H1 (cell line): ENCODE measurements around the gene CD53. TPM values are rescaled to one million over a fixed set of nuclear protein-coding genes. Genes with fewer than 3 reads are reported as not detected.

Experiments
- CTCF ChIA-PET: fragments of 300-600 bp; sonication (Branson Sonifier 250); formaldehyde crosslinking; loops from one replicate; lab custom pipeline; 2021; ENCODE audit not compliant: partially characterized antibody; lab: Charles Lee
- POLR2A ChIA-PET: fragments of 300-600 bp; sonication (Branson Sonifier 250); formaldehyde crosslinking; loops from one replicate; lab custom pipeline; 2021; ENCODE audit warnings: inconsistent platforms; ENCODE audit not compliant: partially characterized antibody; lab: Charles Lee
- DNase-seq, 2 experiments: peaks; one replicate each; pipeline versions ENCODE4 v3.0.0 to v3.0.0-alpha.2; 2010 to 2022; ENCODE audit warnings: low spot score in 2 of 2, low read depth in 1 of 2, mixed read lengths in 1 of 2
- FAIRE-seq: peaks from 2 replicates; lab custom pipeline; 2011; peaks lifted over from hg19 to GRCh38; lab: Jason Lieb, UNC
- H2AFZ ChIP-seq: 2 replicates; pipeline ENCODE4 v1.8.1; 2012; ENCODE audit warnings: low read length, inconsistent platforms
- H2AK5ac ChIP-seq: 2 replicates; pipeline ENCODE4 v1.6.1; 2013; ENCODE audit warnings: low read depth, low read length
- H2BK120ac ChIP-seq: replicated peaks from 2 replicates; pipeline ENCODE3; 2013; ENCODE audit warnings: low read depth, low read length, inconsistent platforms
- H2BK12ac ChIP-seq: 2 replicates; pipeline ENCODE4 v1.6.1; 2013; ENCODE audit warnings: low read depth, low read length
- H2BK15ac ChIP-seq: 2 replicates; pipeline ENCODE4 v1.6.1; 2013; ENCODE audit warnings: low read length
- H2BK20ac ChIP-seq: 2 replicates; pipeline ENCODE4 v1.6.1; 2013; ENCODE audit warnings: low read length
- H2BK5ac ChIP-seq: 2 replicates; pipeline ENCODE4 v1.6.1; 2013; ENCODE audit warnings: low read depth, low read length
- H3K14ac ChIP-seq: 2 replicates; pipeline ENCODE4 v1.6.1; 2013; ENCODE audit warnings: inconsistent platforms; ENCODE audit not compliant: insufficient read length
- H3K18ac ChIP-seq: 2 replicates; pipeline ENCODE4 v1.6.1; 2013; ENCODE audit warnings: low read length; ENCODE audit errors: extremely low read depth
- H3K23ac ChIP-seq: 2 replicates; pipeline ENCODE4 v1.6.1; 2013; ENCODE audit warnings: inconsistent platforms; ENCODE audit not compliant: insufficient read length
- H3K23me2 ChIP-seq: 2 replicates; pipeline ENCODE4 v1.6.1; 2013; ENCODE audit warnings: low read depth, low read length
- H3K27ac ChIP-seq: 2 replicates; pipeline ENCODE4 v1.6.1; 2011; ENCODE audit warnings: low read depth, low read length, inconsistent platforms
- H3K27me3 ChIP-seq, 4 experiments: replicated peaks in 1 of 4; 1 replicate in 1 of 4; 2 replicates in 3 of 4; pipeline versions ENCODE4 v1.6.1 to v1.8.1; 2011 to 2013; ENCODE audit warnings: low read length in 3 of 4, mild to moderate bottlenecking in 3 of 4, inconsistent platforms in 2 of 4, mixed read lengths in 2 of 4, moderate library complexity in 1 of 4; ENCODE audit not compliant: control insufficient read depth in 3 of 4, insufficient read depth in 3 of 4; ENCODE audit errors: extremely low read depth in 1 of 4
- H3K36me3 ChIP-seq, 4 experiments: 2 replicates each; pipeline versions ENCODE4 v1.6.1 to v1.8.1; 2011 to 2013; ENCODE audit warnings: mild to moderate bottlenecking in 4 of 4, low read length in 3 of 4, moderate library complexity in 2 of 4, control low read depth in 1 of 4, inconsistent platforms in 1 of 4; ENCODE audit not compliant: insufficient read depth in 4 of 4, control insufficient read depth in 2 of 4
- H3K4ac ChIP-seq: replicated peaks from 2 replicates; pipeline ENCODE3; 2013; ENCODE audit warnings: low read length, low read depth, mixed read lengths, inconsistent platforms; ENCODE audit not compliant: insufficient read length
- H3K4me1 ChIP-seq, 4 experiments: replicated peaks in 1 of 4; 1 replicate in 1 of 4; 2 replicates in 3 of 4; pipeline versions ENCODE4 v1.6.1 to v1.8.1; 2011 to 2013; ENCODE audit warnings: low read length in 3 of 4, inconsistent platforms in 2 of 4, mixed read lengths in 1 of 4; ENCODE audit not compliant: insufficient read depth in 4 of 4, control insufficient read depth in 3 of 4
- H3K4me2 ChIP-seq, 2 experiments: 2 replicates each; pipeline versions ENCODE4 v1.6.1 to v1.8.1; 2011 to 2013; ENCODE audit warnings: low read depth in 2 of 2, low read length in 2 of 2, control low read depth in 1 of 2, inconsistent platforms in 1 of 2, mild to moderate bottlenecking in 1 of 2; ENCODE audit not compliant: insufficient read depth in 1 of 2
- H3K4me3 ChIP-seq, 4 experiments: fragments of 200-600, 300-600 bp in 1 of 4; sonication (generic), shearing (Covaris generic), sonication (Bioruptor Twin) in 1 of 4; 2 replicates each; pipeline versions ENCODE4 v1.5.1 to v1.8.1; 2011 to 2016; ENCODE audit warnings: low read length in 4 of 4, low read depth in 3 of 4, control low read depth in 2 of 4, inconsistent platforms in 2 of 4, mild to moderate bottlenecking in 2 of 4, mixed read lengths in 1 of 4, moderate library complexity in 1 of 4; ENCODE audit not compliant: insufficient read depth in 2 of 4; ENCODE audit errors: extremely low read depth in 1 of 4
- H3K56ac ChIP-seq: replicated peaks from 2 replicates; pipeline ENCODE3; 2013; ENCODE audit warnings: low read depth, mild to moderate bottlenecking, mixed read lengths, low read length, inconsistent platforms; ENCODE audit not compliant: insufficient read length
- H3K79me1 ChIP-seq: 2 replicates; pipeline ENCODE4 v1.6.1; 2013; ENCODE audit warnings: low read depth, low read length, control low read depth
- H3K79me2 ChIP-seq, 2 experiments: 2 replicates each; pipeline versions ENCODE4 v1.6.1 to v1.8.1; 2012 to 2013; ENCODE audit warnings: low read length in 2 of 2, mild to moderate bottlenecking in 2 of 2, inconsistent platforms in 1 of 2; ENCODE audit not compliant: insufficient read depth in 2 of 2, control insufficient read depth in 1 of 2
- H3K9ac ChIP-seq, 4 experiments: replicated peaks in 1 of 4; 1 replicate in 1 of 4; 2 replicates in 3 of 4; pipeline versions ENCODE4 v1.6.1 to v1.8.1; 2011 to 2013; ENCODE audit warnings: low read depth in 3 of 4, low read length in 3 of 4, control low read depth in 2 of 4, mild to moderate bottlenecking in 2 of 4, moderate library complexity in 2 of 4, inconsistent platforms in 1 of 4; ENCODE audit errors: extremely low read depth in 1 of 4
- H3K9me3 ChIP-seq, 2 experiments: 2 replicates each; pipeline versions ENCODE4 v1.6.1 to v1.8.1; 2012 to 2013; ENCODE audit warnings: mild to moderate bottlenecking in 2 of 2, moderate library complexity in 2 of 2, control low read depth in 1 of 2, inconsistent platforms in 1 of 2, low read depth in 1 of 2, low read length in 1 of 2, mixed read lengths in 1 of 2; ENCODE audit not compliant: insufficient read depth in 2 of 2
- H4K20me1 ChIP-seq, 2 experiments: replicated peaks in 1 of 2; 2 replicates each; pipeline versions ENCODE3 to v1.8.1; 2011 to 2013; ENCODE audit warnings: inconsistent platforms in 2 of 2, low read length in 2 of 2, mild to moderate bottlenecking in 1 of 2; ENCODE audit not compliant: insufficient read depth in 2 of 2, control insufficient read depth in 1 of 2
- H4K5ac ChIP-seq: 2 replicates; pipeline ENCODE4 v1.6.1; 2013; ENCODE audit warnings: low read length, low read depth, mixed read lengths, inconsistent platforms; ENCODE audit not compliant: insufficient read length
- H4K8ac ChIP-seq: 2 replicates; pipeline ENCODE4 v1.8.0; 2013; ENCODE audit warnings: mild to moderate bottlenecking, moderate library complexity, low read length, inconsistent platforms; ENCODE audit not compliant: insufficient read depth; ENCODE audit errors: extremely low read depth
- H4K91ac ChIP-seq: replicated peaks from 2 replicates; pipeline ENCODE3; 2013; ENCODE audit warnings: low read length, mixed read lengths, inconsistent platforms; ENCODE audit not compliant: insufficient read length
- BACH1 ChIP-seq: IDR thresholded peaks from 2 replicates; pipeline ENCODE4 v1.6.1; 2012; ENCODE audit warnings: low read length, improper control_type of control experiment
- GTF2F1 ChIP-seq: IDR thresholded peaks from 2 replicates; pipeline ENCODE4 v1.6.1; 2012; ENCODE audit warnings: low read depth, low read length, improper control_type of control experiment, borderline replicate concordance
- HDAC2 ChIP-seq, 2 experiments: fragments of 300-600 bp in 1 of 2; sonication (generic) in 1 of 2; IDR thresholded peaks; 2 replicates each; pipeline ENCODE4 v1.6.1; 2011 to 2012; ENCODE audit warnings: low read depth in 2 of 2, low read length in 2 of 2, mild to moderate bottlenecking in 2 of 2, moderate library complexity in 2 of 2, borderline replicate concordance in 1 of 2, inconsistent platforms in 1 of 2
- JUN ChIP-seq: IDR thresholded peaks from 2 replicates; pipeline ENCODE4 v1.6.1; 2011; ENCODE audit warnings: low read depth, mild to moderate bottlenecking, improper control_type of control experiment, low read length
- KDM1A ChIP-seq: fragments of 200-600, 300-600 bp; sonication (generic); IDR thresholded peaks from 2 replicates; pipeline ENCODE4 v1.7.1; 2016; ENCODE audit warnings: mild to moderate bottlenecking, low read length, borderline replicate concordance
- RAD21 ChIP-seq, 2 experiments: IDR thresholded peaks in 1 of 2; conservative IDR thresholded peaks in 1 of 2; 2 replicates each; pipeline ENCODE4 v1.6.1; 2011; ENCODE audit warnings: low read depth in 2 of 2, low read length in 2 of 2, improper control_type of control experiment in 1 of 2, inconsistent platforms in 1 of 2, mild to moderate bottlenecking in 1 of 2, moderate library complexity in 1 of 2
- SIX5 ChIP-seq: IDR thresholded peaks from 2 replicates; pipeline ENCODE4 v1.6.1; 2011; ENCODE audit warnings: mild to moderate bottlenecking, low read depth, low read length
- SRF ChIP-seq: IDR thresholded peaks from 2 replicates; pipeline ENCODE4 v1.6.1; 2011; ENCODE audit warnings: mild to moderate bottlenecking, low read depth, low read length, moderate library complexity
- WGBS, 2 experiments: shearing (Covaris generic) in 1 of 2; methylation state at CpG; one replicate each; pipeline versions ENCODE4 v1.1.6 to v1.1.7; 2013 to 2015; ENCODE audit warnings: low lambda C conversion rate in 2 of 2, mixed read lengths in 2 of 2, inconsistent platforms in 1 of 2, low coverage in 1 of 2, missing lambda C conversion rate in 1 of 2; ENCODE audit not compliant: insufficient replicate concordance in 2 of 2, insufficient coverage in 1 of 2, insufficient read length in 1 of 2; ENCODE audit errors: extremely low coverage in 1 of 2, missing lambda C conversion rate in 1 of 2; 5-methylcytosine and 5-hydroxymethylcytosine counted together
- polyA plus RNA-seq, 7 experiments: library from polyadenylated mRNA; depleted of rRNA in 3 of 7; stranded (reverse) in 5 of 7; unstranded in 2 of 7; fragments of >200 nt in 5 of 7; fragments of 200-250 nt in 2 of 7; gene quantifications; 1 replicate in 5 of 7; 2 replicates in 1 of 7; 4 replicates in 1 of 7; pipeline versions ENCODE4 v1.2.1 to v1.2.3, GENCODE V29; 2011 to 2013; ENCODE audit warnings: missing spikeins in 2 of 7, mixed read lengths in 2 of 7
- total RNA-seq: library from RNA; stranded (reverse); fragmentation: NEBNext Ultra II Directional; extraction: Animal tissue kit (Norgen Biotek cat#: 25700); gene quantifications from 2 replicates; pipeline ENCODE4 v1.2.1, GENCODE V29; 2021
- TF ChIP-seq, protein P1 (sequence below): IDR thresholded peaks from 2 replicates; pipeline ENCODE4 v1.6.1; 2012; ENCODE audit warnings: inconsistent platforms

CD53 gene
- total and polyA plus RNA-seq, 2 of the 8 experiments (the other 6 are each of a cell fraction or from before 2014, with no cell fraction given) = 0.56 to 1.0 TPM

DNA sequence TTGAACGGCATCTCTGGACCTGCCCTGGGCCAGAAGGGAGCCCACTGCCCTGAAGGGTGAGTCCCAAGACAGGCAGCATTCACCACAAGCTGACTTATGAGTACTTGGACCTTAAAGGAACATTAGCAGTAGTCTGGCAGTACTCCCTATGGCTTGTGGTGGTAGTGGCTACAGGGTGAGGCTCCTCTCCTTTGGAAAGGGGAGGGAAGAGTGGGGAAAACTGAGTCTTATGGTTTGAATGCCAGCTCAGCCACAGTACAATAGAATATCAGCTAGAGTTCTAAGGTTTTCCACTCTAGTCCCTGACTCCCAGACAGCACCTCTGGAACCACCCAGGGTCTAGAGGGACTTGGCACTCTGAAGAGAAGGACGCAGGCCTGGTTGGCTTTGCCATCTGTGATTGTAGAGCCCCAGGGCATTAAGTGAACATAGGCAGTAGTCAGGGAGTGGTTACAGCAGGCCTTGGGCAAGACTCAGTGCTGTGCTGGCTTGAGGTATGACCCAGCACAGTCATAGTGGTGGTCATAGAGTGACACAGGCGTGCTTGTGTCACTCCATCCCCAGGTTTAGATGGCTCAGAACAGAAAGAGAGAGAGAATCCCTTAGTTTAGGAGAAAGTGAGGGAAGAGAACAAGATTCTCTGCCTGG is 31.0 kb downstream of the CD53 start:
- Histone ChIP-seq H3K4ac (no peak overlapping the region), H2AFZ (no peak overlapping the region), H3K56ac (no peak overlapping the region), H3K23ac (no peak overlapping the region), H3K9me3 (peaks cover 4 to 5% of the 10 kb centered on the region in 2 experiments; a peak in 1 of 4 replicates), H2BK5ac (no peak overlapping the region), H3K18ac (no peak overlapping the region), H2BK15ac (no peak overlapping the region), H3K36me3 (no peaks in the 10 kb centered on the region), H2BK20ac (no peak overlapping the region), H3K79me2 (no peaks in the 10 kb centered on the region), H3K4me2 (no peak overlapping the region), H3K4me3 (no peak overlapping the region), H2BK12ac (no peak overlapping the region), H3K14ac (no peak overlapping the region), H3K23me2 (no peaks in the 10 kb centered on the region), H3K4me1 (no peaks in the 10 kb centered on the region), H3K79me1 (no peaks in the 10 kb centered on the region), H3K27me3 (no peaks in the 10 kb centered on the region), H2AK5ac (no peak overlapping the region), H4K5ac (no peak overlapping the region), H2BK120ac (no peak overlapping the region), H3K27ac (no peak overlapping the region), H4K20me1 (no peaks in the 10 kb centered on the region), H4K91ac (no peak overlapping the region), H4K8ac (no peak overlapping the region), H3K9ac (no peak overlapping the region)
- POLR2A ChIA-PET = no interaction called here
- FAIRE-seq = no peak
- CTCF ChIA-PET = no interaction called here
- WGBS, 2 experiments = 84% methylated on average over 3 of the region's 3 CpGs; no CpG with 5 or more reads in 1 of the 2 experiments
- DNase-seq = no peak
- TF ChIP-seq KDM1A = no peak
- no peak for TF ChIP-seq RAD21 (IDR thresholded peaks at IDR 0.05 in 1 of 2, conservative IDR thresholded peaks at IDR 0.05 in 1 of 2; ENCODE audit: low read depth in 2 of 2, low read length in 2 of 2)
- TF ChIP-seq SRF = no peak
- no peak for TF ChIP-seq HDAC2 (IDR thresholded peaks at IDR 0.05; ENCODE audit: borderline replicate concordance in 1 of 2, low read depth in 2 of 2, low read length in 2 of 2)
- TF ChIP-seq SIX5 = no peak
- no peak for TF ChIP-seq JUN
- TF ChIP-seq BACH1 = no peak
- TF ChIP-seq, protein P1, sequence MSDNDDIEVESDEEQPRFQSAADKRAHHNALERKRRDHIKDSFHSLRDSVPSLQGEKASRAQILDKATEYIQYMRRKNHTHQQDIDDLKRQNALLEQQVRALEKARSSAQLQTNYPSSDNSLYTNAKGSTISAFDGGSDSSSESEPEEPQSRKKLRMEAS = no peak
- TF ChIP-seq GTF2F1 = no peak
